CD14-positive monocyte (primary cell): ENCODE measurements around the gene TTC14. TPM values are rescaled to one million over a fixed set of nuclear protein-coding genes. Genes with fewer than 3 reads are reported as not detected.

Experiments
- DNase-seq, 3 donors: peaks; one replicate each; pipeline ENCODE4 v3.0.0-alpha.2; 2011 to 2022
- H2AFZ ChIP-seq: 2 replicates; pipeline ENCODE4 v1.6.0; 2012; ENCODE audit warnings: mild to moderate bottlenecking, low read depth, low read length, inconsistent platforms; ENCODE audit not compliant: insufficient read depth, poor library complexity, severe bottlenecking
- H3K27ac ChIP-seq, 2 donors: 1 replicate in 1 of 2; 2 replicates in 1 of 2; pipeline ENCODE4 v1.5.1; 2012 to 2013; ENCODE audit warnings: low read length in 2 of 2, control low read depth in 1 of 2, inconsistent platforms in 1 of 2, low read depth in 1 of 2, mild to moderate bottlenecking in 1 of 2
- H3K27me3 ChIP-seq, 2 donors: one replicate each; pipeline versions ENCODE4 v1.6.0 to v1.6.1; 2011 to 2013; ENCODE audit warnings: low read length in 2 of 2; ENCODE audit not compliant: control insufficient read depth in 2 of 2, insufficient read depth in 2 of 2
- H3K36me3 ChIP-seq, 2 donors: replicated peaks in 1 of 2; 1 replicate in 1 of 2; 2 replicates in 1 of 2; pipeline versions ENCODE4 v1.5.1 to v1.6.1; 2012 to 2013; ENCODE audit warnings: low read length in 2 of 2, control low read depth in 1 of 2, inconsistent platforms in 1 of 2, mild to moderate bottlenecking in 1 of 2; ENCODE audit not compliant: insufficient read depth in 2 of 2, control insufficient read depth in 1 of 2
- H3K4me1 ChIP-seq, 2 donors: 1 replicate in 1 of 2; 2 replicates in 1 of 2; pipeline versions ENCODE4 v1.5.1 to v1.6.1; 2012 to 2013; ENCODE audit warnings: low read length in 2 of 2, control low read depth in 1 of 2, inconsistent platforms in 1 of 2, mild to moderate bottlenecking in 1 of 2, moderate library complexity in 1 of 2; ENCODE audit not compliant: insufficient read depth in 2 of 2, control insufficient read depth in 1 of 2
- H3K4me2 ChIP-seq: replicated peaks from 2 replicates; pipeline ENCODE3; 2012; ENCODE audit warnings: low read length, moderate library complexity, mild to moderate bottlenecking; ENCODE audit not compliant: poor library complexity, severe bottlenecking; ENCODE audit errors: extremely low read depth
- H3K4me3 ChIP-seq, 3 experiments: fragments of 200-600 bp in 1 of 3; sonication (generic) in 1 of 3; replicated peaks in 1 of 3; 1 replicate in 2 of 3; 2 replicates in 1 of 3; pipeline ENCODE4 v1.5.1; 2011 to 2013; ENCODE audit warnings: low read length in 3 of 3, mild to moderate bottlenecking in 3 of 3, control low read depth in 2 of 3, low read depth in 2 of 3, inconsistent platforms in 1 of 3, moderate library complexity in 1 of 3
- H3K79me2 ChIP-seq: 2 replicates; pipeline ENCODE4 v1.6.0; 2012; ENCODE audit warnings: mild to moderate bottlenecking, control low read depth, inconsistent platforms, low read length, moderate library complexity; ENCODE audit not compliant: insufficient read depth
- H3K9ac ChIP-seq: 2 replicates; pipeline ENCODE4 v1.6.0; 2017; ENCODE audit warnings: low read length, mild to moderate bottlenecking; ENCODE audit not compliant: insufficient read depth, poor library complexity, severe bottlenecking
- H3K9me3 ChIP-seq, 2 donors: replicated peaks in 1 of 2; 1 replicate in 1 of 2; 2 replicates in 1 of 2; pipeline versions ENCODE4 v1.5.1 to v1.6.1; 2012 to 2013; ENCODE audit warnings: low read length in 2 of 2, control low read depth in 1 of 2; ENCODE audit not compliant: control insufficient read depth in 1 of 2, insufficient read depth in 1 of 2
- H4K20me1 ChIP-seq: 2 replicates; pipeline ENCODE4 v1.6.0; 2012; ENCODE audit warnings: mild to moderate bottlenecking, low read length, control low read depth, moderate library complexity; ENCODE audit not compliant: insufficient read depth
- H3K27ac Mint-ChIP-seq, 7 donors: one replicate each; pipeline ENCODE4 v1.8.0; 2020; ENCODE audit warnings: mild to moderate bottlenecking in 7 of 7, mixed read lengths in 7 of 7, moderate library complexity in 6 of 7, inconsistent platforms in 2 of 7
- H3K27me3 Mint-ChIP-seq, 3 donors: one replicate each; pipeline ENCODE4 v1.8.0; 2021 to 2022; ENCODE audit warnings: low read depth in 3 of 3, mild to moderate bottlenecking in 3 of 3, mixed read lengths in 3 of 3, moderate library complexity in 3 of 3, inconsistent platforms in 1 of 3
- H3K36me3 Mint-ChIP-seq, 2 donors: one replicate each; pipeline ENCODE4 v1.8.0; 2020; ENCODE audit warnings: mixed read lengths in 2 of 2, inconsistent platforms in 1 of 2, mild to moderate bottlenecking in 1 of 2
- H3K4me1 Mint-ChIP-seq: one replicate; pipeline ENCODE4 v1.8.0; 2020; ENCODE audit warnings: mild to moderate bottlenecking, mixed read lengths
- H3K4me3 Mint-ChIP-seq, 2 donors: one replicate each; pipeline ENCODE4 v1.8.0; 2020; ENCODE audit warnings: mild to moderate bottlenecking in 2 of 2, mixed read lengths in 2 of 2, moderate library complexity in 1 of 2
- H3K9me3 Mint-ChIP-seq, 7 donors: one replicate each; pipeline ENCODE4 v1.8.0; 2020 to 2022; ENCODE audit warnings: mixed read lengths in 7 of 7, mild to moderate bottlenecking in 6 of 7, moderate library complexity in 6 of 7, inconsistent platforms in 2 of 7
- CTCF ChIP-seq: fragments of 200-600 bp; IDR thresholded peaks from one replicate; pipeline ENCODE4 v1.8.0; 2022; ENCODE audit warnings: antibody characterized with exemption, mild to moderate bottlenecking
- WGBS: methylation state at CpG from one replicate; pipeline ENCODE4 v1.1.5; 2013; ENCODE audit warnings: missing lambda C conversion rate; ENCODE audit not compliant: insufficient coverage; 5-methylcytosine and 5-hydroxymethylcytosine counted together
- intact Hi-C, 2 donors: fragments of 100-400 bp; cut with micrococcal nuclease; formaldehyde crosslinking; loops; one replicate each; pipeline versions ENCODE4 v1.15.0 to v1.15.1; 2023
- polyA plus RNA-seq, 3 donors: library from polyadenylated mRNA; depleted of rRNA in 1 of 3; unstranded in 2 of 3; stranded (reverse) in 1 of 3; fragments of 300-500 nt in 2 of 3; fragments of >200 nt in 1 of 3; fragmentation: Illumina TruSeq in 2 of 3; gene quantifications; 1 replicate in 2 of 3; 2 replicates in 1 of 3; pipeline ENCODE4 v1.2.3, GENCODE V29; 2012 to 2021

TTC14 gene
- polyA plus RNA-seq, 3 donors: 18.3 to 40.6 (median 18.9) TPM

GRCh38 chr3:180640987-180641386 lies 39.0 kb downstream of the TTC14 start:
- Mint-ChIP-seq H3K9me3 (peaks cover 0 to 5% (median 0%) of the 10 kb centered on the region in 7 donors), H3K27me3 (peaks cover 0 to 4% (median 2%) of the 10 kb centered on the region in 3 donors), H3K4me3 (no peak overlapping the region), H3K36me3 (no peaks in the 10 kb centered on the region), H3K27ac (no peak overlapping the region), H3K4me1 (no peaks in the 10 kb centered on the region)
- Histone ChIP-seq H3K79me2 (no peaks in the 10 kb centered on the region), H3K9ac (no peak overlapping the region), H3K9me3 (no peaks in the 10 kb centered on the region), H3K27me3 (no peaks in the 10 kb centered on the region), H4K20me1 (no peaks in the 10 kb centered on the region), H3K27ac (no peak overlapping the region), H3K4me2 (no peak overlapping the region), H3K4me3 (no peak overlapping the region), H3K4me1 (no peaks in the 10 kb centered on the region), H3K36me3 (no peaks in the 10 kb centered on the region), H2AFZ (no peak overlapping the region)
- DNase-seq: no peak
- intact Hi-C loops: no loop called here
- TF ChIP-seq CTCF: no peak

GRCh38 chr3:180646187-180646790 lies 44.3 kb downstream of the TTC14 start:
- Histone ChIP-seq H3K27ac (no peak overlapping the region), H2AFZ (no peak overlapping the region), H3K4me1 (no peaks in the 10 kb centered on the region), H3K36me3 (no peaks in the 10 kb centered on the region), H4K20me1 (no peaks in the 10 kb centered on the region), H3K27me3 (no peaks in the 10 kb centered on the region), H3K4me3 (no peak overlapping the region), H3K79me2 (no peaks in the 10 kb centered on the region), H3K4me2 (no peak overlapping the region), H3K9me3 (no peaks in the 10 kb centered on the region), H3K9ac (no peak overlapping the region)
- no peak for DNase-seq
- WGBS: no CpG with 5 or more reads among the region's 1 CpG
- Mint-ChIP-seq H3K4me3 (no peak overlapping the region), H3K4me1 (no peaks in the 10 kb centered on the region), H3K27ac (no peak overlapping the region), H3K27me3 (peaks cover 0 to 3% (median 2%) of the 10 kb centered on the region in 3 donors), H3K9me3 (peaks cover 0 to 4% (median 0%) of the 10 kb centered on the region in 7 donors), H3K36me3 (no peaks in the 10 kb centered on the region)
- no peak for TF ChIP-seq CTCF
- intact Hi-C loops: no loop called here
